Transverse colon (tissue), 3 donors: ENCODE results near the gene KHDC1.

ENCODE experiments used
- POLR2A ChIP-seq: fragments of 450-650 bp; IDR thresholded peaks from one replicate; pipeline ENCODE4 v1.6.1; 2016; ENCODE audit warnings: antibody characterized with exemption, mild to moderate bottlenecking, moderate library complexity
- TF ChIP-seq, protein P1 (sequence below), 5 experiments: fragments of 200-600 bp in 3 of 5; fragments of 450-650 bp in 2 of 5; sonication (generic) in 3 of 5; IDR thresholded peaks; 1 replicate in 2 of 5; 2 replicates in 3 of 5; pipeline ENCODE4 v1.5.1; 2016 to 2017; ENCODE audit warnings: antibody characterized with exemption in 5 of 5, inconsistent platforms in 3 of 5, mild to moderate bottlenecking in 2 of 5, moderate library complexity in 1 of 5

DNA sequence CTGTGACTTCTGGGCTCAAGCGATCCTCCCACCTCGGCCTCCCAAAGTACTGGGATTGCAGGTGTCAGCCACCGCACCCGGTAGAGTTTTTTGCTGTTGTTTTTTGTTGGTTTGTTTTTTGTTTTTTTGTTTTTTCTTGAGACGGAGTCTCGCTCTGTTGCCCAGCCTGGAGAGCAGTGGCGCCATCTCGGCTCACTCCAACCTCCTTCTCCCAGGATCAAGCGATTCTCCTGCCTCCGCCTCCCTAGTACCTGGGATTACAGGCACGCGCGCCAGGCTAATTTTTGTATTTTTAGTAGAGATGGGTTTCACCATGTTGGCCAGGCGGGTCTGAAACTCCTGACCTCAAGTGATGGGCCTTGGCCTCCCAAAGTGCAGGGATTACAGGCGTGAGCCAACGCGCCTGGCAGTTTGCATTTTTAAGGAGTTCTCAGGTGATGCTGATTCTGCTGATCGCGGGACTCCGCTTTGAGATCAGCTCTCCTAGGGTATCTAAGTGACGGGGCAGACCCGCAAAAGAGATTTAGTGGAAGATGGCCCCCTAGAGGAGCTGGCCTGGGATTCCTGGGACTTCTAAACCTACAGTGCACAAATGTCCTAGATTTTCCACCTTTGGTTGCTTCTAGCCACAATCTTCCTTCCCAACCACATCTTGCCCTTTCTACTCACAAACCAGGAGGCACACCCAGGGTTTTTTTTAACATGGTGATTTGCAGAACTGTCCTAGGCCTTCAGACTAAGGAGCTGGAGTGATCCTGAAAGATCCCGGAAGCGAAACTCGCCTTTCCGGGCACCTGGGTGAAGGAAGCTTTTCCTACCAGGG, 45.9 kb upstream of the KHDC1 start:
- TF ChIP-seq, protein P1, sequence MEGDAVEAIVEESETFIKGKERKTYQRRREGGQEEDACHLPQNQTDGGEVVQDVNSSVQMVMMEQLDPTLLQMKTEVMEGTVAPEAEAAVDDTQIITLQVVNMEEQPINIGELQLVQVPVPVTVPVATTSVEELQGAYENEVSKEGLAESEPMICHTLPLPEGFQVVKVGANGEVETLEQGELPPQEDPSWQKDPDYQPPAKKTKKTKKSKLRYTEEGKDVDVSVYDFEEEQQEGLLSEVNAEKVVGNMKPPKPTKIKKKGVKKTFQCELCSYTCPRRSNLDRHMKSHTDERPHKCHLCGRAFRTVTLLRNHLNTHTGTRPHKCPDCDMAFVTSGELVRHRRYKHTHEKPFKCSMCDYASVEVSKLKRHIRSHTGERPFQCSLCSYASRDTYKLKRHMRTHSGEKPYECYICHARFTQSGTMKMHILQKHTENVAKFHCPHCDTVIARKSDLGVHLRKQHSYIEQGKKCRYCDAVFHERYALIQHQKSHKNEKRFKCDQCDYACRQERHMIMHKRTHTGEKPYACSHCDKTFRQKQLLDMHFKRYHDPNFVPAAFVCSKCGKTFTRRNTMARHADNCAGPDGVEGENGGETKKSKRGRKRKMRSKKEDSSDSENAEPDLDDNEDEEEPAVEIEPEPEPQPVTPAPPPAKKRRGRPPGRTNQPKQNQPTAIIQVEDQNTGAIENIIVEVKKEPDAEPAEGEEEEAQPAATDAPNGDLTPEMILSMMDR (IDR thresholded peaks at IDR 0.05) = no peak
- no peak for TF ChIP-seq POLR2A
